Measurements from ENCODE around the gene APOBEC3C. TPM values are rescaled to one million over a fixed set of nuclear protein-coding genes. Genes with fewer than 3 reads are reported as not detected.

Gene APOBEC3C
- 25.6 to 27.4 TPM (median 26.1 TPM) in 5 replicates for total RNA-seq (2022; extraction: Qiagen RNA extraction)

GRCh38 chr22:39013942-39014722 is at the start of gene APOBEC3C:
Gene APOBEC3C (plus strand): TSS chr22:39014257. CDS start chr22:39014363, 106 bp downstream.

GRCh38 chr22:38981992-38982927 is 31.8 kb upstream of the APOBEC3C start, which contains the start of gene APOBEC3B:
Gene APOBEC3B (plus strand): TSS chr22:38982347. CDS start chr22:38982454, 107 bp downstream.

GRCh38 chr22:39040538-39041296 is 26.7 kb downstream of the APOBEC3C start, which contains the start of gene APOBEC3F:
Gene APOBEC3F (plus strand): TSS chr22:39040864. CDS start chr22:39040961, 97 bp downstream.

Other genes starting within 250 kb of the APOBEC3C start
- 9.2 to 11.1 TPM (median 10.0 TPM) in 5 replicates for gene DNAL4, start 220.1 kb upstream of the APOBEC3C start, total RNA-seq (2022; extraction: Qiagen RNA extraction)
- 7.9 to 10.8 TPM (median 9.8 TPM) in 5 replicates for gene NPTXR, start 170.2 kb upstream of the APOBEC3C start, total RNA-seq (2022; extraction: Qiagen RNA extraction)
- gene CBX6, start 142.0 kb upstream of the APOBEC3C start, total RNA-seq (2022; extraction: Qiagen RNA extraction), result 25.8 to 31.4 TPM (median 27.8 TPM) in 5 replicates
- not detected in 5 replicates for gene APOBEC3A, start 56.6 kb upstream of the APOBEC3C start, total RNA-seq (2022; extraction: Qiagen RNA extraction)
- 25.2 to 30.3 TPM (median 28.0 TPM) in 5 replicates for gene APOBEC3B, start 31.9 kb upstream of the APOBEC3C start, total RNA-seq (2022; extraction: Qiagen RNA extraction)
- gene APOBEC3D, start 6.9 kb downstream of the APOBEC3C start, total RNA-seq (2022; extraction: Qiagen RNA extraction), result 0.13 to 0.34 TPM (median 0.14 TPM) in 5 replicates
- 1.8 to 2.6 TPM (median 1.9 TPM) in 5 replicates for gene APOBEC3F, start 26.6 kb downstream of the APOBEC3C start, total RNA-seq (2022; extraction: Qiagen RNA extraction)
- 0.13 TPM in 1 of 5 replicates, not detected in the others for gene APOBEC3G, start 63.0 kb downstream of the APOBEC3C start, total RNA-seq (2022; extraction: Qiagen RNA extraction)
- 0.21 to 0.53 TPM (median 0.25 TPM) in 5 replicates for gene APOBEC3H, start 83.0 kb downstream of the APOBEC3C start, total RNA-seq (2022; extraction: Qiagen RNA extraction)
- 1.00 to 1.4 TPM (median 1.1 TPM) in 5 replicates for gene CBX7, start 138.4 kb downstream of the APOBEC3C start, total RNA-seq (2022; extraction: Qiagen RNA extraction)
- 3.2 to 4.5 TPM (median 3.4 TPM) in 5 replicates for gene PDGFB, start 230.7 kb downstream of the APOBEC3C start, total RNA-seq (2022; extraction: Qiagen RNA extraction)